ENCODE measurements around the gene KCTD16.

KCTD16 gene

DNA sequence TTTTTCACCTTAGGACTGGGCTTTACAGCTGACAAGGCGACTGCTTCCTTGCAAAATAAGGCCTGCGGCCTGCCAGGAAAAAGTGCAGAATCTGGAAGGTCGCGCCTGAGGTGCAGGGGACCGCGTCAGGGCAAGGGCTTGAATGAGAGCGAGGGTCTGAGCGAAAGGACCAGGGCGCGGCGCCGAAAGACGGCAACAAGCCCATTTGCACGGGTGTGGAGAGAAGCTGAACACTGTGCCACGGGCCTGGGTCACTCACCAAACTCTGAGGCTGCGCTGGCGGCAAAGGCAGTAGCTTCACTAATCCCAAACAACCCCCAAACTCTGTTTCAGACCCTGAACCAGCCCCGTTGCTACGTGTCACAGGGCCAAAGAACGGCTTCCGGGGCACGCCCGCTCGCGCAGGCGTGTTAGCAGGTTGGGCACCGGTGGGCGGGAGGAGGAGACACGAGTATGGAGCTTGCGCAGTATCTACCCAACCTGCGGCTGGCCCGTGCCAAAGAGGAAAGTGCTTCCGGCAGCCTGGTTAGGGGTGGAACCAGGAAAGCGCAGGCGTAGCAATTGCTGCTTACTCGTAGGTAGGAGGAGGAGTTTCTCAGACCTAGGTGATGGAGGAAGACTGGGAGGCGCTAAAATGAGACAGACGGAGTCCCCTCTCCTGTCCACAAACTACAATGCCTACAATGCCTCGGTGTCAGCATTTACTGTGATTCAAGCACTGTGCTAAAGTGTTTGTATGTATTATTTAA, at the start of gene KCTD16, which contains the start of gene YIPF5:
Gene KCTD16 (plus strand): TSS at position 598 of the 749 bp plus-strand sequence.
Gene YIPF5 (minus strand): TSS at position 384 of the 749 bp plus-strand sequence. CDS start 704 bp downstream, outside the sequence.
- in situ Hi-C loops (cut with HindIII; ENCODE audit: low sequenced_read_pairs) = no loop called here

- in situ Hi-C loops (cut with HindIII; ENCODE audit: low sequenced_read_pairs) = no loop called here
Observed at GRCh38 chr5:144121577-144121976, 49.1 kb upstream of the KCTD16 start.

GRCh38 chr5:144122081-144122480, 48.6 kb upstream of the KCTD16 start:
- in situ Hi-C loops (cut with HindIII; ENCODE audit: low sequenced_read_pairs) = no loop called here

- in situ Hi-C loops (cut with HindIII; ENCODE audit: low sequenced_read_pairs) = no loop called here
Observed at GRCh38 chr5:144122641-144123040, 48.0 kb upstream of the KCTD16 start.

DNA sequence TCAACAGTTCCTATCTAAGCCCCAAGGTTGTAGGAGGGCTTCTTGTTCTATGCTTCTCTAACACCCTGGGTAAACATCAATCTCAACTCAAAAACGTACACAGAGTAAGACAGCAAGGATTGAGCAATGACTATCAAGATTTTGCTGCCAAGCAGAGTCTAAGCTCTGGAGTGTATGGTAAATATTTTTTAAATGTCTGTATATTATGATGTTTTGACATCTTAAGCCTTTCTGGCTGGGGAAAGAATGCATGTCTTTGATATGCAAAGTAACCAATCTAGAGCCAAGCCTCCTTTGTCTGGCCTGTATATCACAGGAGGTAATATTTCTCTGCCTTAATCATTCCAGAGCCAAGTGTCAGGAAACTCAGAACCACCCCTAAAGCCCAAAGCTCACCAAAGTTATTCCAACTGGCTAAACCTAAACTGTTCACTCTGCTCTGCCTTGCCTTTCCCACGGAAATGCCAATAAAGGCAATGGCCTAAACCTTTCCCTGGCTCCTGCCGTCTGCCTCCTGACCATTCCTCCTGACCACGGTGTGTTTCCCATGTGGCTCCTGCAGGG, 45.4 kb upstream of the KCTD16 start:
- in situ Hi-C loops (cut with HindIII; ENCODE audit: low sequenced_read_pairs) = no loop called here

DNA sequence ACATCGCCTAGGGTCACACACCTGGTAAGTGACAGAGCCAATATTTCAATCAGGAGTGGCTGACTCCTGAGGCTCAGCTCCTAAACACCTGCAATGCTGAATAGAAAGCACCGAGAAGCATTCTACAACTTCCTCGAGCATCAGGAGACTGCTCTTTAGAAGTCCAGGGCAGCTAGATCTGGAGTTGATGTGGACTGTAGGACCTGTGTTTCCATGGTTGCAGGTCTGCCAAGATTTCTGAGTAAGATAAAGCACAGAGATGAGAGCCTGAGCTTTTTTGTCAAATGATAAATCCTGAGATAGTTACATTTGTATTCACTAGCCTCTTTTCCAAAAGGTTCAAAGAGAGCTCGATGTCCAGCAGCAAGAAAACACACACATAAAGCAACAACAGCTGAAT, 44.0 kb upstream of the KCTD16 start:
- in situ Hi-C loops (cut with HindIII; ENCODE audit: low sequenced_read_pairs) = no loop called here

DNA sequence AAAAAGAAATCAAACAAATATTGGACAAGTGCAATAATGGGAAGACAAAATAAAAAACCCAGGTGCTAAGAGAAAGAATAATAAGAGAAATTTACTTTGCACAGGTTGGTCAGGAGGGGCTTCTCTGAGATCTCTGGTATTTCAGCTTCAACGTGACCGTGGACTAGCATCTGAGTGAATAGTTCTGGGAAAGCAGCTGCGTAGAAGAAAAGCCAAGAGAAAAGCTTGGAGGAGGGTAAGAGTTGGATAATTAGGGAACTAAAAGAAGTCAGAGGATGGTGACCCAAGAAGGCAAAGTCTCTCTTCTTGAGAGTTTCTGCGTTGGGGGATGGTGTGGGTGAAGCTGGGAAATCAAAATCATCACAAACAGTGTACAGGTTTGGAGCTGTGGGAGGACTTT, 41.8 kb upstream of the KCTD16 start:
- in situ Hi-C loops (cut with HindIII; ENCODE audit: low sequenced_read_pairs) = no loop called here

DNA sequence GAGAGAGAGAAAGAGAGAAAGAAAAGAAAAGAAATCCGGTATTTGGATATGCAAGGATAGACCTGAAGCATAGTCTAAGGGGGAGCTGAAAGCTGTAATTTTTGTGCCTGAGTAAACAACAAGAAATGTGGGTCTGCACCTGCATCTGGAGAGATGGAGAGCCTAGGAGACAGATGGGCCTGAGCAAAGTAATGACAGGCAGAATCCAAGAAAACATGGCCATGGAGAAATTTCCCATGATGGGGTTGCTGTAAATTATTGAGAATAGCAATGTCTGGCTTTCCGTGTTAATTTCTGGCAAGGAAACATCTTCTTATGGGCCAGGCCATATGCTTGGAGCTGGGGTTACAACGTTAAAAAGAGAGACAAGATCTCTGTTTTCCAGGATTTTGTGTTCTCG, 40.4 kb upstream of the KCTD16 start:
- in situ Hi-C loops (cut with HindIII; ENCODE audit: low sequenced_read_pairs) = no loop called here

GRCh38 chr5:144131261-144131660, 39.4 kb upstream of the KCTD16 start:
- in situ Hi-C loops (cut with HindIII; ENCODE audit: low sequenced_read_pairs) = no loop called here

- in situ Hi-C loops (cut with HindIII; ENCODE audit: low sequenced_read_pairs) = no loop called here
Observed at GRCh38 chr5:144133050-144133633, 37.5 kb upstream of the KCTD16 start.

DNA sequence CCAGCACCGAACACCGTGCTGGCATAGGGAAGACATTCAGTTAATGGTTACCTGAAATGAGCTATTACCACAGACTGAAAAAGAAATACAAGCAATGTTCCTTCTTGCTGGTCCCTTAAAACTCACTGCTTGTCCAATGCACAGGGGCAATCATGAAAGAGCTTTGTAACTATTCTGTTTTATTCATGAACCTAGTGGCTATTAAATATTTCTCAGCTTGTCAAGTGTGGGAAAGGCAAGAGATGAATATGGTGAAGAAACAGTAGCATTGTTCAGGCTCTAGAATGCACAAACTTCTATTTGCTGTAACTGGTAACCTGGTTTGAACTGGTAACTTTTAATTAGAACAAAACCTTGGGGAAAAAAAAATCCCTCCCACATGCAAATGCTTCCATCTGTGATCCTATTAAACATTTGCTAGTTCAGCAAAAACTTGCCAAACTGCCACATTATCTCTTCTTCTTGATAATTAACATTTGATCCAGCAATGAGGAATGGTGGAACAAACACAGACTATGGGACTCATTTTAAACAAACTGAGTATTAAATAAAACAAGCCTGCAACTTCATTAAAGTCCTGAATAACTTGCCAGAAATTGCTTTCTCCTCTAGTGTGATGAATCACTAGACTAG, 36.4 kb upstream of the KCTD16 start:
- in situ Hi-C loops (cut with HindIII; ENCODE audit: low sequenced_read_pairs) = no loop called here

- in situ Hi-C loops (cut with HindIII; ENCODE audit: low sequenced_read_pairs) = no loop called here
Observed at GRCh38 chr5:144135113-144135762, 35.4 kb upstream of the KCTD16 start.

DNA sequence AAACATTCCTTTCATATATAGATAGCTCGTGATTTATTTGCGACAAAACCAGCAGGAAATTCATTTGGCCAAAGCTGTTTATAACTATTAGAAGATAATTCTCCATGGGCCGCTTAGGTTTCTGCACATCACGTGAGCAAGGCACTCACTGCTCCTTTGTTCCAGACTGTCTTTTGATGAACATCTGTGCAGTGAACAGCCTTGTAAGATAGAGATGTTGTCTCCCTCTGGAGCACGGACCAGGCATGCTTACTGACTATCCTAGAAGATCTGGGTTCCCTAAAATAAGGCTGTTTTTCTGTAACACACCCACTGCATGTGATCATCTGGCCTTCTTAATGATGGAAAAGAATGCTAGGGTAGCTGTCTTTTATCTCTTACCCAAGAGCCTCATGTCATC, 31.1 kb upstream of the KCTD16 start:
- in situ Hi-C loops (cut with HindIII; ENCODE audit: low sequenced_read_pairs) = no loop called here

GRCh38 chr5:144141585-144141984, 29.1 kb upstream of the KCTD16 start:
- in situ Hi-C loops (cut with HindIII; ENCODE audit: low sequenced_read_pairs) = no loop called here

GRCh38 chr5:144142139-144142823, 28.4 kb upstream of the KCTD16 start:
- in situ Hi-C loops (cut with HindIII; ENCODE audit: low sequenced_read_pairs) = no loop called here

- in situ Hi-C loops (cut with HindIII; ENCODE audit: low sequenced_read_pairs) = no loop called here
Observed at GRCh38 chr5:144142824-144143162, 27.9 kb upstream of the KCTD16 start.

GRCh38 chr5:144143625-144144024, 27.0 kb upstream of the KCTD16 start:
- in situ Hi-C loops (cut with HindIII; ENCODE audit: low sequenced_read_pairs) = no loop called here

- in situ Hi-C loops (cut with HindIII; ENCODE audit: low sequenced_read_pairs) = no loop called here
Observed at GRCh38 chr5:144144956-144145751, 25.5 kb upstream of the KCTD16 start.

GRCh38 chr5:144151026-144151425, 19.6 kb upstream of the KCTD16 start:
- in situ Hi-C loops (cut with HindIII; ENCODE audit: low sequenced_read_pairs) = no loop called here

DNA sequence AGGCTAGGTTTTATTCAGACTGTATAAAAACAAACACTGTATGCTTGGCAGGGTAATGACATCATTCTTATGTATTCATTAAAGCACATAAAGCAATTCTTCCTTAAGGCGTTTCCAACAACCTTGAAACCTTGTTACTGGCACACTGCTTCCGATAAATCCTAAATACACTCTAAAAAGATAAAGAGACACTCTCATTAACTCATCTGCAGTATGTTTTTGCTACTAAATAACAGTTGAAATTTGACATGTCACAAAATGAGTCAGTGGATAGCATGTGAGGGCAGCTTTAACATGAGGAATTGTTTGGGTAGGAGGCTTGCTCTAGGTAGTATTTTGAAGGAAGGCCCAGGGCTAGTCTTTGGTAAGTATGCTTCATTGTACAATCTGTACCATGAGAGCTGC, 13.9 kb upstream of the KCTD16 start:
- in situ Hi-C loops (cut with HindIII; ENCODE audit: low sequenced_read_pairs) = no loop called here

Measured in DLD1 (cell line).